GM19240 (cell line): ENCODE data around the gene CYP27C1.
"Not testable (repeated sequence)": the region's sequence is repeated elsewhere in the genome, so short reads cannot be mapped to it uniquely, and the experiment has no call there.

ENCODE experiments used
- DNase-seq: peaks from one replicate; pipeline ENCODE4 v3.0.0; 2011; ENCODE audit warnings: low spot score; ENCODE audit not compliant: insufficient read length

CYP27C1 gene

DNA sequence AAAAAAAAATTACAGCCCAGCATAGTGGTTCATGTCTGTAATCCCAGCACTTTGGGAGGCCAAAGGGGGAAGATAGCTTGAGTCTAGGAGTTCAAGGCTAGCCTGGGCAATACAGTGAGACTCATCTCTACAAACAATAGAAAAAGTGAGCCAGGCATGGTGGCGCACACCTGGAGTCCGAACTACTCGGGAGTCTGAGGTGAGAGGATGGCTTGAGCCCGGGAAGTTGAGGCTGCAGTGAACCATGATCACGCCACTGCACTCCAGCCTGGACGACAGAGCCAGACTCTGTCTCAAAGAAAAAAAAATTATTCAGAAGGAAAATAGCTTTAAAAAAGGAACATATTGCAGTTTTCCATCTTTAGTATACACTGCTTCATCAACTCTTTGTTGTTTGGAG lies 47.8 kb downstream of the CYP27C1 start:
- no peak for DNase-seq

DNA sequence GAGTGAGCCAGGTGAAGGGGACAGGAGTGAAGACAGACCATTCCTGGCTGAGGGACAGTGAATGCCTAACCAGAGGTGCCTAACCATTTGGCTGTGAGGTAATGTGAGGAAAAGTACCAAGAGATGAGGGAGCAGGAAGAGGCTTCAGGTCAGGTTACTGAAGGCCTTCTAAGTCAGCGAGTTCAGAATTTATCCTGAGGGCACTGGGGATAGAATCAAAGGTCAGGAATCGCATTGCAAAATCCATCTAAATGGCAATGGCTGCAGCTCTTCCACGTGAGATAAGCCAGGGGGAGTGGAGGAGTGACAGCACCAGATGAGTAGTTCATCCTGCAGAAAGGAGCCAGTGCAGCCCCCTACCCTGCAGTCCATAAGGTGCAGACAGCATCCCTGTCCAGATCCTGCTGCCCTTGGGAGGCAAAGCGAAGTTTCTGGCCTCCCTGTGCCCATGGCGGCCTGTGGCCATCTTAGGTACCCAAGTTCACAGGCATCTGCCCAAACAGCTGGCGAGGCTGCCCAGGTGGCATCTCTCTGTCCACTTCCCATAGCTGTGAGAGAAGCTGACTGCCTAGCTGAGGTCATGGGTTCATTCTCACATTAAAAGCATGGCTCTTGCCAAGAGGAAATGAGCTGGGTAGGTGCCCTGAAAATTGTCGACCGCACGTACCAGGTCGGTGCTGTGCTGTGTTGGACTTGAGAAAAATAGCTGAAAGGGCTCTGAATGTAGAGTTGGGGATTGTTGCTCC lies 49.5 kb downstream of the CYP27C1 start:
- DNase-seq = no peak

DNA sequence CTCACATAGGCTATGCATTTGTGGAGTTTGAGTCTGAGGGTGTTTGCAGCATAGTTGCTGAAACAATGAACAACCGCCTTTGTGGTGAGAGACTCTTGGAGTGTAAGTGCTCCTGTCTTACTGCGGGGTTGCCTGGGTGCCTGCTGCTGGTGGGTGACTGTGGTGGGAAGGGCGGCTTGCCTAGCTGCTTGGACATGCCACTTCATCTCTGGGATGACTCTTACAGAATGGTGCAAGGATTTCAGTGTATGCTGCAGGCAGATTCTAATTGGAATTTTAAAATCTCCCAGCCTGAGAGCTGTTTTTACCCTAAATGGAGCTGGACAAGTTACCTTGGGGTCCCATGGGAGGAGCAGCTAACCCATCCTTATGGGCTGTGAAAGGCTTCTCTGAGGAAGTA lies 50.1 kb downstream of the CYP27C1 start:
- no peak for DNase-seq

DNA sequence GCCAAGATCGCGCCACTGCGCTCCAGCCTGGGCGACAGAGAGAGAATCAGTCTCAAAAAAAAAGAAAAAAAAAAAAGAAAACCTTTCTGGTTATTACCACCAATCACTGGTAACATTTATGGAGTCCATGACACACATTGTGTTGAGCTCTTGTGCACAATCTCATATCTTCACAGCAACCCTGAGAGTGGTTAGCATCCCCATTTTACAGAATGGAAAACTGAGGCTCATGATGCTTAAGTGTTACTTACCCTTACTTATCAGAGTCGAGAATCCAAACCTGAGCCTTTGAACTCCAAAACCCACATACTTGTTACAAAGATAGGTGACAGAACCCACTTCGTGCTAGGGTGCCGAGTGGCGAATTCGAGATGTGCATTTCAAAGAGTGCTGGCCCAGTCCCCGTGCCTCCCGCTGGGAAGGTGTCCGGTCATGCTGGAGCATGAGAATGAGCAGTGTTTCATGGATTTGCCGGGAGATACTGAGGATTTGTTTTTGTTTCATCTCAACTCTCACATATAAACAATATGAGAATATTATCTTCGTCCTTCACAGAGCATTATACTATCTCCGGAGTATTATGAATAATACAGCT lies 50.9 kb downstream of the CYP27C1 start:
- no peak for DNase-seq

DNA sequence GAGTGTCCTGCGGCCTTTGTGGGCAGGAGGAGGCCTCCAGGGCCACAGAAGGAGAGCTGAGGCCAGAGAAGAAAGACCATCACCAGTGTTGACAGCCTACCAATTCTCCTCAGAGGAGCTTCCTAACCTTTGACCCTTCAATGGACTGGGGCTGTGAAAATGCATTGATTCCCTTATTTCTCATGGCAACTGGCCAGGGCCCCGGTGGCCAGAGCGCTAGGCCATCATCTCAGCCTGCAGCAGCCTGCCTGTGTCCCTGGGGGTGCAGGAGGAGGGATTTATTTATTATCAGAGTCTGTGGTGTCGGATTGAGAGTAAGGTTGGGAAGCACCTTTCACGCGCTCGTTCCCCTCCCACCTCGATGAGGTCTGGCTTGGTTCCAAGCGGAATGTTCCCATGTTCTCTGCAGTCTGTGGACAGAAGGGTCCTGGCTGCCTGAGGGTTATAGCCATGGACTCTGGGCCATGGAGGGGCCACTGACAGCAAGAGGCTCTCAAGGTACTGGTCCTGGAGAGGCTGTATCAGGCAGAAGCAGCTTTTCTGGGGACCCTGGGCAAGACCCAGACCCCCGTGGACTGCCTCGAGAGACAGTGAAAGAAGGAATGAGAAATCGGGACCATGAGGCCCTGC lies 53.8 kb downstream of the CYP27C1 start:
- no peak for DNase-seq

DNA sequence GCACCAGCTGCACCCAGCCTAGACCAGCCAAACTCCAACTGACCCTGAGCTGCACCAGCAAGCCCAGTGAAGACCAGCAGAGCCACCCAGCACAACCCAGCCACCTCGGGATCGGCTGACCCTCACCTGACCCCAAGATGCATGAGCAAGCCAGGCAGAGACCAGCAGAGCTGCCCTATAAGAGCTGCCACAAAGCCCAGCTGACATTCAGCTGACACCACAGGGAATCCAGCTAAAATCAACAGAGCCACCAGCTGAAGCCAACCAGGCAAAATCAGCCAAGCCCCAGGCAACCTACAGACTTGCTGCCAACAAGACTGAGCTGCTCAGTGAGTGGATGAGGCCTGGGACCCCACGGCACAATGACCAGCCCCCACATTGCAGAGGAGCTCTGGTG lies 54.6 kb downstream of the CYP27C1 start:
- DNase-seq = no peak

DNA sequence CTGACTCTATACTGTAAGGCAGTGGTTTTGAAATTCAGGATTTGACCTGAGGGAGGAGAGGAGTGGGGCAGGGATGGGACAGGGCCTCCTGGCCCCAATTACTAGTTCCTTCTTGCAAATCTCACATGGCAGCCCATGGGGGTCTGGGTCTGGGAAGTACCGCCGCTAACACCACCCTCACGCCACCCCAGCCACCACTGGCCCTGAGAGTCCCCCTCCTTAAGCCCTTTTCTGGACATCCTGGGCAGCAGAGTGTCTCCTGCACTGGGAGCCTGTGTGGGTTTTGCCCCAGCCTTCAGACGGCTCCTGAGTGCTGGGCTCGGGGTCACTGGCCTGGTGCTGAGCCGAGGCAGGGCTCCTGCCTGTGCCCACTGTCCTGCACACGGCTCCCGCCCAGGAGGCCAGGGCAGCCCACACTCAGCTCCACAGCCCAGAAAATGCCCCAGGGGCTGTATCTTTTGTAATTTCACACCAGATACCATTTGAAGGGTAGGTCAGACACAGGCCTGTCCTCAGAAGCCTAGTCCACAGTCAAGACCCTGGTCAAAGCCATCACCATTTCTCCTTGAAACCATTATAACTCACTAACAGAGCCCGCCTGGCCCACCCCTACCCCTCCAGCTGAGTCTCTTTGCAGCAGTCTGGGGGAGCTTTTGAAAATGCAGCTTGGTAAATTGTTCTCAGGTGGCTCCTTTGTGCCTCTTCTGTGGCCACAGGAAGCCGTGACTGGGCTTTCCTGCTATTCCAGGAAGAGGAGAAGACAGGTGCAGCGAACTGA lies 55.1 kb downstream of the CYP27C1 start:
- DNase-seq = no peak

DNA sequence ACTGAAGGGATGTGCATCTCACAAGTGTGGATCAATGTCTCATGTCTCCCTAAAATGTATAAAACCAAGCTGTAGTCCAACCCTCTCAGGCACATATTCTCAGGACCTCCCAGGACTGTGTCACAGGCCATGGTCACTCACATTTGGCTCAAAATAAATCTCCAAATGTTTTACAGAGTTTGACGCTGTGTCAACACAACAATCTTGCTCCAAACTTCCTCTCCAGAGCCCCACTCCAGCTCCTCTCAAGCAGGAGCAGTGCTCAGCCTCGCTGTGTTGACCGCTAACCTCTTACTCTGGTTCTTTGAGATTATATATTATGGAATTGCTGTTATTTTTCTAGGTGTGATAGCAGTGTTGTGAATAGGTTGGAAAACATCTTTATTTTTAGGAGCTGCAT lies 56.2 kb downstream of the CYP27C1 start:
- no peak for DNase-seq

DNA sequence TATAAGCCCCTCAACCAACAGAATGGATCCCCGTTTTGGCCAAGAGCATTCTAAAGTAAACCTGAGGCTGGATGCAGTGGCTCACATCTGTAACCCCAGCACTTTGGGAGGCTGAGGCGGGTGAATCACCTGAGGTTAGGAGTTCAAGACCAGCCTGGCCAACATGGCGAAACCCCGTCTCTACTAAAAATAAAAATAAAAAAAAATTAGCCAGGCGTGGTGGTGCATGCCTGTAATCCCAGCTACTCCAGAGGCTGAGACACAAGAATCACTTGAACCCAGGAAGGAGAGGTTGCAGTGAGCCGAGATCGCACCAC lies 57.1 kb downstream of the CYP27C1 start:
- DNase-seq = not testable (repeated sequence)

DNA sequence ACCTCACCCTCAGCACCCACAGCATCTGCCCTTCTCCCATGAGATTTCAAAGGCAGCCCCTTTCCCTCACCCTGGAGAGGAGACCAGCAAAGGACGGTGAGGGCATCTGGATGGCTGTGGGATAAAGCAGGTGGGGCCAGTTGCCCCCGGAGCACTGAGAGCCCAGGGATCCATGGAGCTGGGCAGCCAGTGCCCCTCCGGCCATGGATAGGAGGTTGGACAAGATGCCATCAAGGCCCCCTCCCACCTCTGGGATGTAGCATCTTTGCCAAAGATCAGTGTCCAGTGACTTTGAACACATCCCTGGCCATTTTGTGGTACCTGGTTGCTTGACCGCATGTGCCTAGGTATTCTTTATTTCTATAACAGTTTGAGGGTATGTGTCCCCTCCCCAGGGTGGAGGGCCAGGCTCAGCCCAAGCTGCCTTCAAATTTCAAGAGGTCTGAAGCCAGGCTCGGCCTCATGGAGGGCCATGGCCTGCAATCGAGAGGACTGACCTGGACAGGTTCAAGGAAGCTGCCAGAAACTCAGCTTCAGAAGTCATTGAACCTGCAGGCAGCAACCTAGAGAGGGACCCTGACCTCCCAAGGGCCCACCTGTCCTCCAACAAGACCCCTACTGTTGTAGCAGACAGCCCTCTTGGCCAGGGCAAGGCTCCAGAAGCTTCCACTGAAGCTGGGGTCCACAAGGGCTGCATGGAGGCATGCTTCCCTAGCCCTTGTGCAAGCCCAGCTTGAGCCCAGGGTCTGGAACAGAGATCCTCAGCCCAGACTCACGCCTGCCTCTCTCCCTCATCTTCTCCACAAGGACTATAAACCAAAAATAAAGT lies 57.6 kb downstream of the CYP27C1 start:
- no peak for DNase-seq

DNA sequence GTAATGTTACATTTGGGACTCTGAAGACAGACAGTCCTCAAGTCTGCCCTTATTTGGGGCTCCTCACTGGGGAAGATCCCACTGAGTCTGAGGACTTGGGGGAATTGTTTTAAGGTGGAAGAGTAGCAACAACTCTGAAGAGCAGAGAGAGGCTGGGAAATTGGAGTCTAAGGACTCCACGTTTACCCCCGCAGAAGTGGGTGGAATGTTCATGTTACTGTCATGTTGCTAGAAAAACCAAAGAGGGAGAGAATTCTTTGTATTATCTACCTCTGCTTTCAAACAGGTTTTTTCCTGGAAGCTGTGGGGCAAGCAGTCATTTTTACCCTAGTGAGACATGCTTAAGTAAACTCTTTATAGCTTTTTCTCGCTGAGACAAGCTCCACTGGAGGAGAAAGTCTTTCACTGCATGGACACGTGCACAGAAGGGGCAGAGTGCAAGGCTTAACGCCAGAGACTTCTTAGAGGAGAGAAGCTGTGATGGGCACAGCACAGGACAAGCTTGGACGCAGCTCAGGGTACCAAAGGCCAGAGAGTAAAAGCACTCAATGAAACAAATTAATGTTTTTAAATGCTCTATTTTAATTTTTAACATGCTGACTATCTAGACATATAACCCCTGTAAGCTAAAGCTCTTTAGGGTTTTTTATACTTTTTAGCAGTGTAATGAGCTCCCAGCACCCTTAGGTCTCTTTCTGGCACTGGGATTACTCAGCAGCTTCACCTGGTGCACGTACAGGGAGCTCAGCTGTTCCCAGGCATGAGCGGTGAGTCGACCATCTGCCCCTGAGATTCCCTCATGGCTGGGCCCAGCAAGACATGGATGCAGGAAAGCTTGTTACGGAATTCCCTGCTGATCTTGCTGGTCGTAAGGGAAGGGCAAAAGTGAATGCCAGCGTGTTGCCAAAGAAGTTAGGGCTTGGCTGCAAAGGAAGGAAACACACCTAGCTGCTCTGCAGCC lies 58.6 kb downstream of the CYP27C1 start:
- DNase-seq = no peak

DNA sequence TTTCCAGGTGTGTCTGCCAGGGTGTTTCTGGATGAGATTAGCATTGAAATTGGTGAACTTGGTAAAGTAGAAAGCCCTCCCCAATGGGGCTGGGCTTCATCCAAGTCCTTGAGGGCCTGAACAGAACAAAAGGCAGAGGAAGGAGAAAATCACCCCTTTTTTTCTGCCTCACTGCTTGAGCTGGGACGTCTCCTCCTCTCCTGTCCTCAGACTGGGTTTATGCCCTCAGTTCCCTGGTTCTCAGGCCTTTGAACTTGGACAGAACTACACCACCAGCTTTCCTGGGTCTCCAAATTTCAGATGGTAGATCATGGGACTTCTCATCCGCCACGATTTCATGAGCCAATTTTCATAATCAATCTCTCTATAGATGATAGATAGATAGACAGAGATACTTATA lies 59.4 kb downstream of the CYP27C1 start:
- DNase-seq = no peak

DNA sequence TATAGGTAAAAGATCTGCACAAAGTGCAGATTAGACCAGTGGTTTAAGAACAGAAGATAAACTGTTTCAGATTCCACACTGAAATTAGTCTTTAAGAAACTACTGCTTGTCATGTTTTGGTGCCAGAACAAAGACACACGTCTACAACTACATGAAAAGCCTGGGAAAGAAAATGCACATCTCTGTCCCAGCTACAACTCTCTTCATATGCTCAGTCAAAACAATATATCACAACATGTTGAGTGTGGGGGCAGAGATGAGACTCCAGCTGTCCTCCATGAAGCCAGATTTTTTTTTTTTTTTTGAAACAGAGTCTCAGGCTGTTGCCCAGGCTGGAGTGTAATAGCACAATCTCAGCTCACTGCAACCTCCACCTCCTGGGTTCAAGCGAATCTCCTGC lies 60.6 kb downstream of the CYP27C1 start:
- DNase-seq = no peak

DNA sequence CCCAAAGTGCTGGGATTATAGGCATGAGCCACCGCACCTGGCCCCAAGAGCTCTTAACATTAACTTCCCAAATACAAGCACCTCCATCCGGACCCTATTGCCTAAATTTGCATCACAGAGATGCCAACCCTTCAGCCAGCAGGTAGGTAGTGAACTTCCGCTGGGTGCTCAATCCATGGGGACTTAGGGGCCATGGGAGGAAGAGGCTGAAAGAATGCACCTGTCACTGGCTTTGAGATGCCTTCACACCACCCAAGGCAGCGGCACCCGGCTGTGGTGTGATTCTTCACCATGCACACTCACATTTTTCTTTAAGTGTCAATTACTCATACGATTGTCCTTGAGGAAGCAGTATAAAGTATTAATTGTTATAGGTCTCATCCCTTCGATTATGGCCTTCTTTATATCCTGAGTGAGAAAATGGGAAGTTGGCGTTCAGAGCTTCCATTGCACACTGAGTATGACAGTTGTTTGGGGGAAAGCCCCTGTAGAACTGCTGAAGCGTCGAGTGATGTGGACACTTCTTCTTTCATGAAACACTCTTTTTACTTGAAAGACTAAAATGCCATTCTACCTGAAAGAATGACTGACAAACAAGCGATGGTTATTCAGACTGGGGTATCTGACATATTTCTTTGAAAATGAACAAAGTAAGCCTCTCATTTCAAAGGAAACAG lies 61.3 kb downstream of the CYP27C1 start:
- DNase-seq = no peak

DNA sequence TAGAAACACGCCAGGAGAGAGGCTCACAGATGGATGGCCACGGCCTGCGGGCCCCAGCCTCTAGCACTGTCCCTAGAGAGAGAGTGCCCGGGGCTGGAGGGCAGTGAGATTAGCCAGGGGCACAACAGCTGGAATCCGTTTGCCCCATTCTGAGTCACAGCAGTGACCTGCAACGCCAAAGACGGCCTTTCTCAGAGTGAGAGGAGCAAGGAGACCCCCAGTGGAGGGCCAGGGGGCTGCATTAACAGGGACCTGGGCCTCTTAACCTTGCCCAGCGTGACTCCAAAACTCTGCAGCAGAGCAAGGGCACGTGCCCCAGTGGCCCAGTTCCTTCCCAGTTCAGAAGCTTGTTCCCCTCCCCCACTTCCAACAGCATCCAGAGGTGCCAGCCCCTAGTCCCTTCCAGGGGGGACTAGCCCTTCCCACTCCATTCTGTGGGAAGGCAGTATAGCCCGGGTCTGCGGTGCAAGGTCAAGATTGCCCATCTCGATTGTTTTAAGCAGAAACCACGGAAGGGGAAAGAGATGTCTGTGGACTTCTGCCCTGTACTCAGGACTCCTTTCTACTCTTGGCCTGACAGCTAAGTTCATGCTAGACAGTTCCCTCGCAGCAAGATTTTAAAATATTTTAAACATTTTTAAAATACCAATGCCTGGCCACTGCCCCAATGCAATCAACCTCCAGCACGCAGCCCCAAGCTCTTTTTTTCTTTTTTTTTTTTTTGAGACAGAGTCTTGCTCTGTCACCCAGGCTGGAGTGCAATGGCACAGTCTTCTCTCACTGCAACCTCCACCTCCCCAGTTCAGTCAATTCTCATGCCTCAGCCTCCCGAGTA lies 62.2 kb downstream of the CYP27C1 start:
- no peak for DNase-seq

DNA sequence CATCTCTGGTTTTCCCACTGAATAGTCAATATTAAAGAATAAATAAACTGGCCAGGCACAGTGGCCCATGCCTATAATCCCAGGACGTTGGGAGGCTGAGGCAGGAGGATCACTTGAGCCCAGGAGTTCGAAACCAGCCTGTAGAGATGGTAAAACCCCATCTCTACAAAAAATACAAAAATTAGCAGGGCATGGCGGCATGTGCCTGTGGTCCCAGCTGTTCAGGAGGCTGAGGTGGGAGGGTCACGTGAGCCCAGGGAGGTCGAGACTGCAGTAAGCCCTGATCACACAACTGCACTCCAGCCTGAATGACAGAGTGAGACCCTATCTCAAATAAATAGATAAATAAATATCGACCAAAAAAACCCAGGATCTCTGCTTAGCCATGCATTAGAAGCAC lies 63.0 kb downstream of the CYP27C1 start:
- DNase-seq = no peak

DNA sequence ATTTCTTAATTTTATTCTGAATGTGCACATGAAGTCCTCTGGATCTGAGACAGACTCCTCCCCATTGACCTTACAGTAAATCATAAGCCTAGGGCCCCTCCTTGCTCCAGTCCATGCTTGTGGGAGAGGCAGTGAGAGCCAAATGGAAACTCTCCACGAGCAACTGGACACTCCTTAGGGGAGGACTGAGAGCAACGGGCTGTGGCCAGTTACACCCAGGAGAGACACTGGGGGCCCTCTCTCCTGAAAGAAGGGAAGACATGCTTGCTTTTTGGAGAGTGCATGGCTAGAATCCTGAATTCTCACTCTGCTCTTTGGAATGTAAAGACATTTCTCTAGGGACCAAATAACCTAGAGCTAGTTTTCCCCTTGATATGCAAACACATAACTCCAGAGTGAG lies 64.2 kb downstream of the CYP27C1 start:
- DNase-seq = no peak

DNA sequence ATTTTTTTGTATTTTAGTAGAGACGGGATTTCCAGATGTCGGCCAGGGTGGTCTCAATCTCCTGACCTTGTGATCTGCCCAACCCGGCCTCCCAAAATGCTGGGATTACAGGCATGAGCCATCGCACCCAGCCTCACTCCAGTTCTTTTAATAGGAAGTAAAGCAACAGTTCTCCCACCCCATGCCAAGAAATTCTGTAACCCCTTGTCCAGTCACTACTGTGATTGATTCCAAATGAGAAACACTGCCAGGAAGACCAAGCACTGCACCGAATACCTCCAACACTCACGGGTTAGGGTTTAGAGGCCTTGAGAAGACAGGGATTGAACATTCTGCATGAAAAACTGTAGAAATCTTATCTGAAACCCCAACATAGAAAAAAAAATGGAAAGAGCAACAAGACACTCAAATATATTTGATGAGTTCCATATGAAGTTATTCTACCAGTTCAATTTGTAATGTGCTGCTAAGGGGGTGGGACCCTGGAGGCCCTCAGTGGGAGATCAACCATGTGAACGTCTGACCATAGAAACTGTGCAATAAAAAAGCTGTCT lies 65.0 kb downstream of the CYP27C1 start:
- DNase-seq = no peak

DNA sequence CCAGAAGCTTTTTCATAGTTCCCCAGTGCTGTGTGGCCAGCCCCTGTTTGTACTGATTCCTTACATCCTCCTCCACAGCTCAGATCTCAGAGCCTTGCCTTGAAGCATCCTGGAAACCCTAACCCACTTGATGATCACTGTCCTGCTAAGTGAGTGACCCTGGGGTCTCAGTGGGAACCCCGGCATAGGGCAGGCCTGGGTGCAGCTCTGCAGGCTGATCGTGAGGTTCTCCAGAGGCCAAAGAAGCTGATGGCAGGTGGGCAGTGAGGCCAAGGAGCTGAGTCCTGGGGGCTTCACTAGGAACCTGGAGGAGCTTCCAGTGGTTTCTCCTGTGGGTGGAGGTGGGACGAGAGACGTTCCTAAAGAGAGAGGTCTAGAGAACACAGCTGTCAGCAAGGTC lies 65.7 kb downstream of the CYP27C1 start:
- no peak for DNase-seq
